ENCODE measurements around the gene CENPM. TPM values are rescaled to one million over a fixed set of nuclear protein-coding genes. Genes with fewer than 3 reads are reported as not detected.

CENPM gene
- total and polyA plus RNA-seq, 9 of the 15 experiments (the other 6 are each of a cell fraction or from before 2014, with no cell fraction given): 11.3 to 67.7 (median 32.3) TPM

DNA sequence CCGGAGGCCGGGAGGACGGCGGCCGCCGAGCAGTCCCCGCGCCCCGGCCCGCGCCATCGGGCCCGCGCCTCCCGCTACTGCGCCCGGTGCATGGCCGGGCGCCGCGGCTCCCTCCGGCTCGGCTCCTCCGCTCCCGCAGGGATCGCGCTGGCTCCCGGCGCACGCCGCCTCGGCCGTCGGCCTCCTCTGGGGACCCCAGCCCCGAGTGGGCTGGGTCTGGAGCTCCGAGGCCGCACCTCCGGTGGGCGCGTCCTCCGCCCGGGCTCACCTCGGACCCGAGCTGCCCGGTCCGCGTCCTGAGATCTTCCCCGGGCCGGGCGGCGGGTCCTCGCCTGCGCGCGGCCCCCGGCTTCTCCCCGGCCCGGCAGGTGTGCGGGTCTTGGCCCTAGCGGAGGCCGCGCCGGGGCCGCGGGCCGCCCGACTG, 32.3 kb downstream of the CENPM start (continued):
- TF ChIP-seq, protein P1, sequence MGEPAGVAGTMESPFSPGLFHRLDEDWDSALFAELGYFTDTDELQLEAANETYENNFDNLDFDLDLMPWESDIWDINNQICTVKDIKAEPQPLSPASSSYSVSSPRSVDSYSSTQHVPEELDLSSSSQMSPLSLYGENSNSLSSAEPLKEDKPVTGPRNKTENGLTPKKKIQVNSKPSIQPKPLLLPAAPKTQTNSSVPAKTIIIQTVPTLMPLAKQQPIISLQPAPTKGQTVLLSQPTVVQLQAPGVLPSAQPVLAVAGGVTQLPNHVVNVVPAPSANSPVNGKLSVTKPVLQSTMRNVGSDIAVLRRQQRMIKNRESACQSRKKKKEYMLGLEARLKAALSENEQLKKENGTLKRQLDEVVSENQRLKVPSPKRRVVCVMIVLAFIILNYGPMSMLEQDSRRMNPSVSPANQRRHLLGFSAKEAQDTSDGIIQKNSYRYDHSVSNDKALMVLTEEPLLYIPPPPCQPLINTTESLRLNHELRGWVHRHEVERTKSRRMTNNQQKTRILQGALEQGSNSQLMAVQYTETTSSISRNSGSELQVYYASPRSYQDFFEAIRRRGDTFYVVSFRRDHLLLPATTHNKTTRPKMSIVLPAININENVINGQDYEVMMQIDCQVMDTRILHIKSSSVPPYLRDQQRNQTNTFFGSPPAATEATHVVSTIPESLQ (CRISPR knock-in tag; IDR thresholded peaks at IDR 0.05): no peak
- TF ChIP-seq, protein P2, sequence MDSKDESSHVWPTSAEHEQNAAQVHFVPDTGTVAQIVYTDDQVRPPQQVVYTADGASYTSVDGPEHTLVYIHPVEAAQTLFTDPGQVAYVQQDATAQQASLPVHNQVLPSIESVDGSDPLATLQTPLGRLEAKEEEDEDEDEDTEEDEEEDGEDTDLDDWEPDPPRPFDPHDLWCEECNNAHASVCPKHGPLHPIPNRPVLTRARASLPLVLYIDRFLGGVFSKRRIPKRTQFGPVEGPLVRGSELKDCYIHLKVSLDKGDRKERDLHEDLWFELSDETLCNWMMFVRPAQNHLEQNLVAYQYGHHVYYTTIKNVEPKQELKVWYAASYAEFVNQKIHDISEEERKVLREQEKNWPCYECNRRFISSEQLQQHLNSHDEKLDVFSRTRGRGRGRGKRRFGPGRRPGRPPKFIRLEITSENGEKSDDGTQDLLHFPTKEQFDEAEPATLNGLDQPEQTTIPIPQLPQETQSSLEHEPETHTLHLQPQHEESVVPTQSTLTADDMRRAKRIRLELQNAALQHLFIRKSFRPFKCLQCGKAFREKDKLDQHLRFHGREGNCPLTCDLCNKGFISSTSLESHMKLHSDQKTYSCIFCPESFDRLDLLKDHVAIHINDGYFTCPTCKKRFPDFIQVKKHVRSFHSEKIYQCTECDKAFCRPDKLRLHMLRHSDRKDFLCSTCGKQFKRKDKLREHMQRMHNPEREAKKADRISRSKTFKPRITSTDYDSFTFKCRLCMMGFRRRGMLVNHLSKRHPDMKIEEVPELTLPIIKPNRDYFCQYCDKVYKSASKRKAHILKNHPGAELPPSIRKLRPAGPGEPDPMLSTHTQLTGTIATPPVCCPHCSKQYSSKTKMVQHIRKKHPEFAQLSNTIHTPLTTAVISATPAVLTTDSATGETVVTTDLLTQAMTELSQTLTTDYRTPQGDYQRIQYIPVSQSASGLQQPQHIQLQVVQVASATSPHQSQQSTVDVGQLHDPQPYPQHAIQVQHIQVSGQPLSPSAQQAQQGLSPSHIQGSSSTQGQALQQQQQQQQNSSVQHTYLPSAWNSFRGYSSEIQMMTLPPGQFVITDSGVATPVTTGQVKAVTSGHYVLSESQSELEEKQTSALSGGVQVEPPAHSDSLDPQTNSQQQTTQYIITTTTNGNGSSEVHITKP (IDR thresholded peaks at IDR 0.05; ENCODE audit: partially characterized antibody): no peak
- TF ChIP-seq SAP30 (IDR thresholded peaks at IDR 0.05; ENCODE audit: borderline replicate concordance, insufficient read depth, low read depth, low read length, poor library complexity, severe bottlenecking) (no peak), ASH1L (IDR thresholded peaks at IDR 0.05; ENCODE audit: borderline replicate concordance, low read depth, partially characterized antibody) (no peak), NFE2L1 (tag; IDR thresholded peaks at IDR 0.05; ENCODE audit: borderline replicate concordance, low read depth) (no peak), BHLHE40 (IDR thresholded peaks at IDR 0.05; ENCODE audit: low read length) (no peak), CCNT2 (IDR thresholded peaks at IDR 0.05; ENCODE audit: borderline replicate concordance, extremely low read depth, insufficient read length, low read depth, low read length) (no peak), RB1 (IDR thresholded peaks at IDR 0.05; ENCODE audit: low read depth) (0 out of 2 replicates have a peak, but pooled peaks have one; percentile 43)
- TF ChIP-seq, protein P3, sequence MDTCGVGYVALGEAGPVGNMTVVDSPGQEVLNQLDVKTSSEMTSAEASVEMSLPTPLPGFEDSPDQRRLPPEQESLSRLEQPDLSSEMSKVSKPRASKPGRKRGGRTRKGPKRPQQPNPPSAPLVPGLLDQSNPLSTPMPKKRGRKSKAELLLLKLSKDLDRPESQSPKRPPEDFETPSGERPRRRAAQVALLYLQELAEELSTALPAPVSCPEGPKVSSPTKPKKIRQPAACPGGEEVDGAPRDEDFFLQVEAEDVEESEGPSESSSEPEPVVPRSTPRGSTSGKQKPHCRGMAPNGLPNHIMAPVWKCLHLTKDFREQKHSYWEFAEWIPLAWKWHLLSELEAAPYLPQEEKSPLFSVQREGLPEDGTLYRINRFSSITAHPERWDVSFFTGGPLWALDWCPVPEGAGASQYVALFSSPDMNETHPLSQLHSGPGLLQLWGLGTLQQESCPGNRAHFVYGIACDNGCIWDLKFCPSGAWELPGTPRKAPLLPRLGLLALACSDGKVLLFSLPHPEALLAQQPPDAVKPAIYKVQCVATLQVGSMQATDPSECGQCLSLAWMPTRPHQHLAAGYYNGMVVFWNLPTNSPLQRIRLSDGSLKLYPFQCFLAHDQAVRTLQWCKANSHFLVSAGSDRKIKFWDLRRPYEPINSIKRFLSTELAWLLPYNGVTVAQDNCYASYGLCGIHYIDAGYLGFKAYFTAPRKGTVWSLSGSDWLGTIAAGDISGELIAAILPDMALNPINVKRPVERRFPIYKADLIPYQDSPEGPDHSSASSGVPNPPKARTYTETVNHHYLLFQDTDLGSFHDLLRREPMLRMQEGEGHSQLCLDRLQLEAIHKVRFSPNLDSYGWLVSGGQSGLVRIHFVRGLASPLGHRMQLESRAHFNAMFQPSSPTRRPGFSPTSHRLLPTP (IDR thresholded peaks at IDR 0.05; ENCODE audit: borderline replicate concordance, extremely low read depth, insufficient read length): no peak
- TF ChIP-seq, protein P4, sequence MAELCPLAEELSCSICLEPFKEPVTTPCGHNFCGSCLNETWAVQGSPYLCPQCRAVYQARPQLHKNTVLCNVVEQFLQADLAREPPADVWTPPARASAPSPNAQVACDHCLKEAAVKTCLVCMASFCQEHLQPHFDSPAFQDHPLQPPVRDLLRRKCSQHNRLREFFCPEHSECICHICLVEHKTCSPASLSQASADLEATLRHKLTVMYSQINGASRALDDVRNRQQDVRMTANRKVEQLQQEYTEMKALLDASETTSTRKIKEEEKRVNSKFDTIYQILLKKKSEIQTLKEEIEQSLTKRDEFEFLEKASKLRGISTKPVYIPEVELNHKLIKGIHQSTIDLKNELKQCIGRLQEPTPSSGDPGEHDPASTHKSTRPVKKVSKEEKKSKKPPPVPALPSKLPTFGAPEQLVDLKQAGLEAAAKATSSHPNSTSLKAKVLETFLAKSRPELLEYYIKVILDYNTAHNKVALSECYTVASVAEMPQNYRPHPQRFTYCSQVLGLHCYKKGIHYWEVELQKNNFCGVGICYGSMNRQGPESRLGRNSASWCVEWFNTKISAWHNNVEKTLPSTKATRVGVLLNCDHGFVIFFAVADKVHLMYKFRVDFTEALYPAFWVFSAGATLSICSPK (IDR thresholded peaks at IDR 0.05; ENCODE audit: borderline replicate concordance): no peak
- TF ChIP-seq, protein P5, sequence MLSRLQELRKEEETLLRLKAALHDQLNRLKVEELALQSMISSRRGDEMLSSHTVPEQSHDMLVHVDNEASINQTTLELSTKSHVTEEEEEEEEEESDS (CRISPR knock-in tag; IDR thresholded peaks at IDR 0.05): no peak

All from K562 (cell line).